ENCODE results near the gene DNASE1L3.

DNA sequence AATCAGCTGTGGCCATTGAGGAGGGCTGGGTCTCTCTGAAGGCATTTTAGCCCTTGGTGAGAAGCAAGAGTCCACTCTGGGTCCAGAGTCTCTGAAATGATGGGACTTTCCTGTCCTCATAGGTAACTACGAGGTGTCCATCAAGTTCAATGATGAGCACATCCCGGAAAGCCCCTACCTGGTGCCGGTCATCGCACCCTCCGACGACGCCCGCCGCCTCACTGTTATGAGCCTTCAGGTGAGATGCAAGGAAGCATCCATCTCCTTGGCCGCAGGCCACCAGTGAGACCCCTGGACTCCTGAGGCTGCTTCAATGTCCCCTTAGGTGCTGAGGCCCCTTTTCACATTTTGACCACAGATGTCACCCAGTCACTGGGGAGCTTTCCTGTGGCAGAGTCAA is 54.9 kb downstream of the DNASE1L3 start:
- TF ChIP-seq, protein P1, sequence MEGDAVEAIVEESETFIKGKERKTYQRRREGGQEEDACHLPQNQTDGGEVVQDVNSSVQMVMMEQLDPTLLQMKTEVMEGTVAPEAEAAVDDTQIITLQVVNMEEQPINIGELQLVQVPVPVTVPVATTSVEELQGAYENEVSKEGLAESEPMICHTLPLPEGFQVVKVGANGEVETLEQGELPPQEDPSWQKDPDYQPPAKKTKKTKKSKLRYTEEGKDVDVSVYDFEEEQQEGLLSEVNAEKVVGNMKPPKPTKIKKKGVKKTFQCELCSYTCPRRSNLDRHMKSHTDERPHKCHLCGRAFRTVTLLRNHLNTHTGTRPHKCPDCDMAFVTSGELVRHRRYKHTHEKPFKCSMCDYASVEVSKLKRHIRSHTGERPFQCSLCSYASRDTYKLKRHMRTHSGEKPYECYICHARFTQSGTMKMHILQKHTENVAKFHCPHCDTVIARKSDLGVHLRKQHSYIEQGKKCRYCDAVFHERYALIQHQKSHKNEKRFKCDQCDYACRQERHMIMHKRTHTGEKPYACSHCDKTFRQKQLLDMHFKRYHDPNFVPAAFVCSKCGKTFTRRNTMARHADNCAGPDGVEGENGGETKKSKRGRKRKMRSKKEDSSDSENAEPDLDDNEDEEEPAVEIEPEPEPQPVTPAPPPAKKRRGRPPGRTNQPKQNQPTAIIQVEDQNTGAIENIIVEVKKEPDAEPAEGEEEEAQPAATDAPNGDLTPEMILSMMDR (IDR thresholded peaks at IDR 0.05; ENCODE audit: poor library complexity, severe bottlenecking) = no peak
- TF ChIP-seq, protein P2, sequence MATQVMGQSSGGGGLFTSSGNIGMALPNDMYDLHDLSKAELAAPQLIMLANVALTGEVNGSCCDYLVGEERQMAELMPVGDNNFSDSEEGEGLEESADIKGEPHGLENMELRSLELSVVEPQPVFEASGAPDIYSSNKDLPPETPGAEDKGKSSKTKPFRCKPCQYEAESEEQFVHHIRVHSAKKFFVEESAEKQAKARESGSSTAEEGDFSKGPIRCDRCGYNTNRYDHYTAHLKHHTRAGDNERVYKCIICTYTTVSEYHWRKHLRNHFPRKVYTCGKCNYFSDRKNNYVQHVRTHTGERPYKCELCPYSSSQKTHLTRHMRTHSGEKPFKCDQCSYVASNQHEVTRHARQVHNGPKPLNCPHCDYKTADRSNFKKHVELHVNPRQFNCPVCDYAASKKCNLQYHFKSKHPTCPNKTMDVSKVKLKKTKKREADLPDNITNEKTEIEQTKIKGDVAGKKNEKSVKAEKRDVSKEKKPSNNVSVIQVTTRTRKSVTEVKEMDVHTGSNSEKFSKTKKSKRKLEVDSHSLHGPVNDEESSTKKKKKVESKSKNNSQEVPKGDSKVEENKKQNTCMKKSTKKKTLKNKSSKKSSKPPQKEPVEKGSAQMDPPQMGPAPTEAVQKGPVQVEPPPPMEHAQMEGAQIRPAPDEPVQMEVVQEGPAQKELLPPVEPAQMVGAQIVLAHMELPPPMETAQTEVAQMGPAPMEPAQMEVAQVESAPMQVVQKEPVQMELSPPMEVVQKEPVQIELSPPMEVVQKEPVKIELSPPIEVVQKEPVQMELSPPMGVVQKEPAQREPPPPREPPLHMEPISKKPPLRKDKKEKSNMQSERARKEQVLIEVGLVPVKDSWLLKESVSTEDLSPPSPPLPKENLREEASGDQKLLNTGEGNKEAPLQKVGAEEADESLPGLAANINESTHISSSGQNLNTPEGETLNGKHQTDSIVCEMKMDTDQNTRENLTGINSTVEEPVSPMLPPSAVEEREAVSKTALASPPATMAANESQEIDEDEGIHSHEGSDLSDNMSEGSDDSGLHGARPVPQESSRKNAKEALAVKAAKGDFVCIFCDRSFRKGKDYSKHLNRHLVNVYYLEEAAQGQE (IDR thresholded peaks at IDR 0.05; ENCODE audit: borderline replicate concordance) = no peak
- TF ChIP-seq POLR2AphosphoS5 (IDR thresholded peaks at IDR 0.05) (no peak), EZH2 (IDR thresholded peaks at IDR 0.05; ENCODE audit: borderline replicate concordance, insufficient read depth, low read length, poor library complexity, severe bottlenecking) (no peak), MXI1 (conservative IDR thresholded peaks at IDR 0.05; ENCODE audit: poor library complexity, severe bottlenecking) (no peak), EP300 (conservative IDR thresholded peaks at IDR 0.05; ENCODE audit: poor library complexity, severe bottlenecking) (no peak), SMC3 (conservative IDR thresholded peaks at IDR 0.05; ENCODE audit: poor library complexity) (no peak), TAF1 (IDR thresholded peaks at IDR 0.05; ENCODE audit: low read depth) (no peak)

All from neural cell (in vitro differentiated cells).